ENCODE measurements around the gene TAF8. TPM values are rescaled to one million over a fixed set of nuclear protein-coding genes. Genes with fewer than 3 reads are reported as not detected.
A peak's percentile ranks its signal among the peaks of the same experiment; 100 is the strongest.

Gene TAF8
- total RNA-seq, 2 donors from 2014 or later, result 21.9 to 35.8 TPM

- no peak for DNase-seq (ENCODE audit: low spot score)
- no peak for TF ChIP-seq CTCF (IDR thresholded peaks at IDR 0.05)
- Histone ChIP-seq H3K9me3 (no peaks in the 10 kb centered on the region), H3K27ac (no peak overlapping the region), H3K4me3 (no peak overlapping the region), H3K36me3 (peaks cover 94% of the 10 kb centered on the region), H3K4me1 (peaks cover 0 to 8% of the 10 kb centered on the region in 2 donors), H3K27me3 (no peaks in the 10 kb centered on the region)
These were observed 9.4 kb downstream of the TAF8 start for GRCh38 chr6:42059743-42060142.

- no peak overlapping the region for H3K4me3 ChIP-seq
These were observed 15.9 kb downstream of the TAF8 start for GRCh38 chr6:42066156-42066675.

GRCh38 chr6:42068173-42068572 is 17.8 kb downstream of the TAF8 start:
- H3K36me3 ChIP-seq, result peaks cover 84% of the 10 kb centered on the region
- H3K4me3 ChIP-seq, result no peak overlapping the region
- H3K9me3 ChIP-seq, result no peaks in the 10 kb centered on the region
- DNase-seq (ENCODE audit: low spot score), result no peak
- no peak for TF ChIP-seq CTCF (IDR thresholded peaks at IDR 0.05)
- H3K4me1 ChIP-seq, result peaks cover 0 to 24% of the 10 kb centered on the region in 2 donors
- H3K27me3 ChIP-seq, result no peaks in the 10 kb centered on the region
- H3K27ac ChIP-seq, result peak overlapping the region; percentile 80 to 84

More at GRCh38 chr6:42066156-42066675, 15.9 kb downstream of the TAF8 start:
- Histone ChIP-seq H3K9me3 (no peaks in the 10 kb centered on the region), H3K27me3 (no peaks in the 10 kb centered on the region), H3K36me3 (peaks cover 87% of the 10 kb centered on the region), H3K4me1 (peaks cover 0 to 24% of the 10 kb centered on the region in 2 donors), H3K27ac (peak overlapping the region in 1 of 2 donors; percentile 84)
- TF ChIP-seq CTCF (IDR thresholded peaks at IDR 0.05), result no peak
- DNase-seq (ENCODE audit: low spot score), result no peak

- H3K36me3 ChIP-seq, result peaks cover 78% of the 10 kb centered on the region
- no peak overlapping the region for H3K4me3 ChIP-seq
- no peaks in the 10 kb centered on the region for H3K27me3 ChIP-seq
- no peaks in the 10 kb centered on the region for H3K9me3 ChIP-seq
- DNase-seq (ENCODE audit: low spot score), result no peak
- peaks cover 0 to 24% of the 10 kb centered on the region in 2 donors for H3K4me1 ChIP-seq
- no peak for TF ChIP-seq CTCF (IDR thresholded peaks at IDR 0.05)
- peak overlapping the region; percentile 80 to 84 for H3K27ac ChIP-seq
These were observed 18.7 kb downstream of the TAF8 start for GRCh38 chr6:42068872-42069522.

GRCh38 chr6:42071881-42072583 is 21.7 kb downstream of the TAF8 start:
- Histone ChIP-seq H3K4me1 (peaks cover 0 to 29% of the 10 kb centered on the region in 2 donors), H3K9me3 (no peaks in the 10 kb centered on the region), H3K4me3 (no peak overlapping the region), H3K27ac (peak overlapping the region; percentile 30 to 39), H3K36me3 (peaks cover 59% of the 10 kb centered on the region), H3K27me3 (no peaks in the 10 kb centered on the region)
- no peak for TF ChIP-seq CTCF (IDR thresholded peaks at IDR 0.05)
- no peak for DNase-seq (ENCODE audit: low spot score)

Measured in right atrium auricular region (tissue), 2 donors.